ENCODE results near the gene HSPA12A. TPM values are rescaled to one million over a fixed set of nuclear protein-coding genes. Genes with fewer than 3 reads are reported as not detected.
A peak's percentile ranks its signal among the peaks of the same experiment; 100 is the strongest.

HSPA12A gene
- total RNA-seq = 22.9 and 35.4 TPM in 2 replicates

GRCh38 chr10:116742367-116743265, at the start of gene HSPA12A:
Gene HSPA12A (minus strand): TSS chr10:116742566. CDS start chr10:116742469, 97 bp downstream.
- peak within 1 kb of the TSS; percentile 70 for H3K4me3 ChIP-seq (ENCODE audit: low read depth, low read length)
- DNase-seq (ENCODE audit: low read depth) = peak; percentile 81
- TF ChIP-seq CTCF (IDR thresholded peaks at IDR 0.05; ENCODE audit: insufficient read depth, low read depth, low read length) = peak; percentile 3

- no peak for DNase-seq (ENCODE audit: low read depth)
- no peak for TF ChIP-seq CTCF (IDR thresholded peaks at IDR 0.05; ENCODE audit: insufficient read depth, low read depth, low read length)
- no peak overlapping the region for H3K4me3 ChIP-seq (ENCODE audit: low read depth, low read length)
Observed at GRCh38 chr10:116791241-116791640, 48.9 kb upstream of the HSPA12A start.

GRCh38 chr10:116787893-116788665, 45.7 kb upstream of the HSPA12A start:
- peak; percentile 97 for TF ChIP-seq CTCF (IDR thresholded peaks at IDR 0.05; ENCODE audit: insufficient read depth, low read depth, low read length)
- peak overlapping the region; percentile 35 for H3K4me3 ChIP-seq (ENCODE audit: low read depth, low read length)
- DNase-seq (ENCODE audit: low read depth) = peak; percentile 72

- no peak overlapping the region for H3K4me3 ChIP-seq (ENCODE audit: low read depth, low read length)
- no peak for TF ChIP-seq CTCF (IDR thresholded peaks at IDR 0.05; ENCODE audit: insufficient read depth, low read depth, low read length)
- DNase-seq (ENCODE audit: low read depth) = no peak
Observed at GRCh38 chr10:116787053-116787659, 44.8 kb upstream of the HSPA12A start.

GRCh38 chr10:116785867-116786266, 43.5 kb upstream of the HSPA12A start:
- no peak overlapping the region for H3K4me3 ChIP-seq (ENCODE audit: low read depth, low read length)
- DNase-seq (ENCODE audit: low read depth) = no peak
- no peak for TF ChIP-seq CTCF (IDR thresholded peaks at IDR 0.05; ENCODE audit: insufficient read depth, low read depth, low read length)

GRCh38 chr10:116785282-116785681, 42.9 kb upstream of the HSPA12A start:
- no peak for TF ChIP-seq CTCF (IDR thresholded peaks at IDR 0.05; ENCODE audit: insufficient read depth, low read depth, low read length)
- no peak for DNase-seq (ENCODE audit: low read depth)
- H3K4me3 ChIP-seq (ENCODE audit: low read depth, low read length) = no peak overlapping the region
